ENCODE results near the gene CGNL1. TPM values are rescaled to one million over a fixed set of nuclear protein-coding genes. Genes with fewer than 3 reads are reported as not detected.

The CGNL1 gene
- polyA plus RNA-seq, 2 of the 4 experiments (the other 2 are of a cell fraction) = 1.4 to 1.8 TPM

DNA sequence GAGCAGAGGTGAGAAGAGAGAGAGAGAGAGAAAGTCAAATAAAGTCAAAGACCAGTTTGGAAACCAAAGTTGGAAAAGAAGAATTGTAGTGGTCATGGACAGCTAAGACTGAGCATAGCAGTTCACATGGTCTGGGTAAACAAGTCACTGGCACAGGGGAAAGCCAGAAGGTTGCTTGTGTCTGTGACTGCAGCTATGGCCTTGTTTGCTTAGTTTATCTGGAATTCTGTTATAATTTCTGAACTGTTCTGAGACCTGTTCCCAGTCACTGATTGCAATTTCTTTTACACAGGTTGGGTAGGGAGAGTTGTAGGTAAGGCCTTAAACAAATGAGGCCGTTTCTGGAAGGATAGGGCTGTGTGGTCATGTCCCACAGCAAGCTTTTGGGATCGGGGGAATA, 172.0 kb downstream of the CGNL1 start:
- FAIRE-seq (no peak), DNase-seq (ENCODE audit: low read depth in 1 of 2, low spot score in 1 of 2) (no peak), ATAC-seq (no peak)
- no peak overlapping the region for H3K4me3 ChIP-seq
- POLR2A ChIA-PET = no interaction called here
- no peaks in the 10 kb centered on the region for H3K9me3 ChIP-seq
- H3K27ac ChIP-seq = no peak overlapping the region
- H3K4me1 ChIP-seq = peaks cover 35% of the 10 kb centered on the region
- no peak overlapping the region for H3K4me2 ChIP-seq
- TF ChIP-seq CHD4 (IDR thresholded peaks at IDR 0.05; ENCODE audit: borderline replicate concordance) (no peak), CBX8 (IDR thresholded peaks at IDR 0.05) (no peak), NPAS2 (CRISPR knock-in tag; IDR thresholded peaks at IDR 0.05; ENCODE audit: borderline replicate concordance) (no peak), HEYL (CRISPR knock-in tag; IDR thresholded peaks at IDR 0.05) (no peak), ZFP36 (IDR thresholded peaks at IDR 0.05; ENCODE audit: borderline replicate concordance, partially characterized antibody) (no peak), SMC3 (IDR thresholded peaks at IDR 0.05) (no peak), HOXB5 (CRISPR knock-in tag; IDR thresholded peaks at IDR 0.05) (no peak), MYC (IDR thresholded peaks at IDR 0.05; ENCODE audit: borderline replicate concordance, low read length) (no peak), FOXS1 (CRISPR knock-in tag; IDR thresholded peaks at IDR 0.05) (no peak), EHMT2 (IDR thresholded peaks at IDR 0.05; ENCODE audit: low read depth) (no peak), CBX2 (IDR thresholded peaks at IDR 0.05; ENCODE audit: borderline replicate concordance, low read depth) (no peak), RAD21 (conservative IDR thresholded peaks at IDR 0.05 in 1 of 2, IDR thresholded peaks at IDR 0.05 in 1 of 2) (no peak)
- TF ChIP-seq, protein P1, sequence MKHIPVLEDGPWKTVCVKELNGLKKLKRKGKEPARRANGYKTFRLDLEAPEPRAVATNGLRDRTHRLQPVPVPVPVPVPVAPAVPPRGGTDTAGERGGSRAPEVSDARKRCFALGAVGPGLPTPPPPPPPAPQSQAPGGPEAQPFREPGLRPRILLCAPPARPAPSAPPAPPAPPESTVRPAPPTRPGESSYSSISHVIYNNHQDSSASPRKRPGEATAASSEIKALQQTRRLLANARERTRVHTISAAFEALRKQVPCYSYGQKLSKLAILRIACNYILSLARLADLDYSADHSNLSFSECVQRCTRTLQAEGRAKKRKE (CRISPR knock-in tag; IDR thresholded peaks at IDR 0.05; ENCODE audit: low read depth) = no peak
- TF ChIP-seq, protein P2, sequence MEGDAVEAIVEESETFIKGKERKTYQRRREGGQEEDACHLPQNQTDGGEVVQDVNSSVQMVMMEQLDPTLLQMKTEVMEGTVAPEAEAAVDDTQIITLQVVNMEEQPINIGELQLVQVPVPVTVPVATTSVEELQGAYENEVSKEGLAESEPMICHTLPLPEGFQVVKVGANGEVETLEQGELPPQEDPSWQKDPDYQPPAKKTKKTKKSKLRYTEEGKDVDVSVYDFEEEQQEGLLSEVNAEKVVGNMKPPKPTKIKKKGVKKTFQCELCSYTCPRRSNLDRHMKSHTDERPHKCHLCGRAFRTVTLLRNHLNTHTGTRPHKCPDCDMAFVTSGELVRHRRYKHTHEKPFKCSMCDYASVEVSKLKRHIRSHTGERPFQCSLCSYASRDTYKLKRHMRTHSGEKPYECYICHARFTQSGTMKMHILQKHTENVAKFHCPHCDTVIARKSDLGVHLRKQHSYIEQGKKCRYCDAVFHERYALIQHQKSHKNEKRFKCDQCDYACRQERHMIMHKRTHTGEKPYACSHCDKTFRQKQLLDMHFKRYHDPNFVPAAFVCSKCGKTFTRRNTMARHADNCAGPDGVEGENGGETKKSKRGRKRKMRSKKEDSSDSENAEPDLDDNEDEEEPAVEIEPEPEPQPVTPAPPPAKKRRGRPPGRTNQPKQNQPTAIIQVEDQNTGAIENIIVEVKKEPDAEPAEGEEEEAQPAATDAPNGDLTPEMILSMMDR (IDR thresholded peaks at IDR 0.05) = no peak
- TF ChIP-seq, protein P3, sequence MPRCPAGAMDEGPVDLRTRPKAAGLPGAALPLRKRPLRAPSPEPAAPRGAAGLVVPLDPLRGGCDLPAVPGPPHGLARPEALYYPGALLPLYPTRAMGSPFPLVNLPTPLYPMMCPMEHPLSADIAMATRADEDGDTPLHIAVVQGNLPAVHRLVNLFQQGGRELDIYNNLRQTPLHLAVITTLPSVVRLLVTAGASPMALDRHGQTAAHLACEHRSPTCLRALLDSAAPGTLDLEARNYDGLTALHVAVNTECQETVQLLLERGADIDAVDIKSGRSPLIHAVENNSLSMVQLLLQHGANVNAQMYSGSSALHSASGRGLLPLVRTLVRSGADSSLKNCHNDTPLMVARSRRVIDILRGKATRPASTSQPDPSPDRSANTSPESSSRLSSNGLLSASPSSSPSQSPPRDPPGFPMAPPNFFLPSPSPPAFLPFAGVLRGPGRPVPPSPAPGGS (IDR thresholded peaks at IDR 0.05) = no peak
- TF ChIP-seq, protein P4, sequence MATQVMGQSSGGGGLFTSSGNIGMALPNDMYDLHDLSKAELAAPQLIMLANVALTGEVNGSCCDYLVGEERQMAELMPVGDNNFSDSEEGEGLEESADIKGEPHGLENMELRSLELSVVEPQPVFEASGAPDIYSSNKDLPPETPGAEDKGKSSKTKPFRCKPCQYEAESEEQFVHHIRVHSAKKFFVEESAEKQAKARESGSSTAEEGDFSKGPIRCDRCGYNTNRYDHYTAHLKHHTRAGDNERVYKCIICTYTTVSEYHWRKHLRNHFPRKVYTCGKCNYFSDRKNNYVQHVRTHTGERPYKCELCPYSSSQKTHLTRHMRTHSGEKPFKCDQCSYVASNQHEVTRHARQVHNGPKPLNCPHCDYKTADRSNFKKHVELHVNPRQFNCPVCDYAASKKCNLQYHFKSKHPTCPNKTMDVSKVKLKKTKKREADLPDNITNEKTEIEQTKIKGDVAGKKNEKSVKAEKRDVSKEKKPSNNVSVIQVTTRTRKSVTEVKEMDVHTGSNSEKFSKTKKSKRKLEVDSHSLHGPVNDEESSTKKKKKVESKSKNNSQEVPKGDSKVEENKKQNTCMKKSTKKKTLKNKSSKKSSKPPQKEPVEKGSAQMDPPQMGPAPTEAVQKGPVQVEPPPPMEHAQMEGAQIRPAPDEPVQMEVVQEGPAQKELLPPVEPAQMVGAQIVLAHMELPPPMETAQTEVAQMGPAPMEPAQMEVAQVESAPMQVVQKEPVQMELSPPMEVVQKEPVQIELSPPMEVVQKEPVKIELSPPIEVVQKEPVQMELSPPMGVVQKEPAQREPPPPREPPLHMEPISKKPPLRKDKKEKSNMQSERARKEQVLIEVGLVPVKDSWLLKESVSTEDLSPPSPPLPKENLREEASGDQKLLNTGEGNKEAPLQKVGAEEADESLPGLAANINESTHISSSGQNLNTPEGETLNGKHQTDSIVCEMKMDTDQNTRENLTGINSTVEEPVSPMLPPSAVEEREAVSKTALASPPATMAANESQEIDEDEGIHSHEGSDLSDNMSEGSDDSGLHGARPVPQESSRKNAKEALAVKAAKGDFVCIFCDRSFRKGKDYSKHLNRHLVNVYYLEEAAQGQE (IDR thresholded peaks at IDR 0.05) = no peak
- CTCF ChIA-PET = interaction anchor here (0.7 to 23.4 kb wide), 11 partner anchors 7 to 634 kb away, joined by 3 to 475 read pairs (median 4); no protein-coding TSS in a partner anchor
- WGBS (ENCODE audit: missing lambda C conversion rate) = 72% methylated on average over 2 of the region's 2 CpGs

DNA sequence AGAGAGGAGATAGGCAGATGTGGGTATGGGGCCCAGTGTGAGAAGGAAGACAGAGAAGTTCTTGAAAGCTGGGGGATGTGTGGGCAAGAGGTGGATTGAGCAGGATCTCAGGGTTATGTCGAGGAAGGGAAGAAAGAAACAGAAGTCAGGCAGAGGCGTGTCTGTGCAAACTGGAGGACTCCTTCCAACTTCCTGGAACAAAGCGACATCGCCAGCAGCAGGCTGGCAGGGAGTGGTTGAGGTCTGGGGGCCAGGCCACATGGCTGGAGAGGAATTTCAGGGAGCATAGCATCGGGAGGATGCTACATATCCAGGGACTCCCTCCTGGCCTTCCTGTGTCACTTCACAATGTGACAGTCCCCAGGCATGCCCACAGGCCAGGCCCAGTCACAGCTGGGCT, 172.5 kb downstream of the CGNL1 start:
- peaks cover 35% of the 10 kb centered on the region for H3K4me1 ChIP-seq
- no peak overlapping the region for H3K4me2 ChIP-seq
- ChIA-PET POLR2A (no interaction called here), CTCF (interaction anchor here (0.7 to 23.4 kb wide), 12 partner anchors 7 to 633 kb away, joined by 3 to 475 read pairs (median 4); no protein-coding TSS in a partner anchor)
- TF ChIP-seq, protein P2 (IDR thresholded peaks at IDR 0.05) = no peak
- no peak for TF ChIP-seq NR3C1 (IDR thresholded peaks at IDR 0.05)
- no peak for TF ChIP-seq CBX2 (IDR thresholded peaks at IDR 0.05; ENCODE audit: borderline replicate concordance, low read depth)
- TF ChIP-seq, protein P5, sequence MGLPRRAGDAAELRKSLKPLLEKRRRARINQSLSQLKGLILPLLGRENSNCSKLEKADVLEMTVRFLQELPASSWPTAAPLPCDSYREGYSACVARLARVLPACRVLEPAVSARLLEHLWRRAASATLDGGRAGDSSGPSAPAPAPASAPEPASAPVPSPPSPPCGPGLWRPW (IDR thresholded peaks at IDR 0.05) = no peak
- no peak for TF ChIP-seq SREBF2 (IDR thresholded peaks at IDR 0.05)
- TF ChIP-seq, protein P6, sequence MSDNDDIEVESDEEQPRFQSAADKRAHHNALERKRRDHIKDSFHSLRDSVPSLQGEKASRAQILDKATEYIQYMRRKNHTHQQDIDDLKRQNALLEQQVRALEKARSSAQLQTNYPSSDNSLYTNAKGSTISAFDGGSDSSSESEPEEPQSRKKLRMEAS (IDR thresholded peaks at IDR 0.05) = no peak
- TF ChIP-seq, protein P7, sequence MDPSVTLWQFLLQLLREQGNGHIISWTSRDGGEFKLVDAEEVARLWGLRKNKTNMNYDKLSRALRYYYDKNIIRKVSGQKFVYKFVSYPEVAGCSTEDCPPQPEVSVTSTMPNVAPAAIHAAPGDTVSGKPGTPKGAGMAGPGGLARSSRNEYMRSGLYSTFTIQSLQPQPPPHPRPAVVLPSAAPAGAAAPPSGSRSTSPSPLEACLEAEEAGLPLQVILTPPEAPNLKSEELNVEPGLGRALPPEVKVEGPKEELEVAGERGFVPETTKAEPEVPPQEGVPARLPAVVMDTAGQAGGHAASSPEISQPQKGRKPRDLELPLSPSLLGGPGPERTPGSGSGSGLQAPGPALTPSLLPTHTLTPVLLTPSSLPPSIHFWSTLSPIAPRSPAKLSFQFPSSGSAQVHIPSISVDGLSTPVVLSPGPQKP (IDR thresholded peaks at IDR 0.05; ENCODE audit: low read depth, low read length) = no peak
- TF ChIP-seq RARB (CRISPR knock-in tag; IDR thresholded peaks at IDR 0.05) = no peak
- no peak for TF ChIP-seq FOSL2 (IDR thresholded peaks at IDR 0.05)
- no peak for TF ChIP-seq FOSL2 (CRISPR knock-in tag; IDR thresholded peaks at IDR 0.05)
- FAIRE-seq (no peak), DNase-seq (ENCODE audit: low read depth in 1 of 2, low spot score in 1 of 2) (no peak), ATAC-seq (no peak)
- H3K27ac ChIP-seq = peak overlapping the region in 1 of 2 experiments; percentile 55; a peak in 1 of 6 replicates
- 84% methylated on average over 5 of the region's 5 CpGs for WGBS (ENCODE audit: missing lambda C conversion rate)
- H3K4me3 ChIP-seq = no peak overlapping the region
- H3K9me3 ChIP-seq = no peaks in the 10 kb centered on the region
